Stimulated activated CD4-positive, alpha-beta T cell treated with anti-CD3 and anti-CD28 coated beads, Interleukin-12 subunit alpha, Interleukin-12 subunit beta, amount 100 ng/mL, for 24 hours (primary cell): ENCODE results near the gene ALDH3A1.

ENCODE experiments used
- DNase-seq, 2 experiments: peaks; one replicate each; pipeline ENCODE4 v3.0.0-alpha.2; 2020; ENCODE audit warnings: low read depth in 2 of 2

Gene ALDH3A1

DNA sequence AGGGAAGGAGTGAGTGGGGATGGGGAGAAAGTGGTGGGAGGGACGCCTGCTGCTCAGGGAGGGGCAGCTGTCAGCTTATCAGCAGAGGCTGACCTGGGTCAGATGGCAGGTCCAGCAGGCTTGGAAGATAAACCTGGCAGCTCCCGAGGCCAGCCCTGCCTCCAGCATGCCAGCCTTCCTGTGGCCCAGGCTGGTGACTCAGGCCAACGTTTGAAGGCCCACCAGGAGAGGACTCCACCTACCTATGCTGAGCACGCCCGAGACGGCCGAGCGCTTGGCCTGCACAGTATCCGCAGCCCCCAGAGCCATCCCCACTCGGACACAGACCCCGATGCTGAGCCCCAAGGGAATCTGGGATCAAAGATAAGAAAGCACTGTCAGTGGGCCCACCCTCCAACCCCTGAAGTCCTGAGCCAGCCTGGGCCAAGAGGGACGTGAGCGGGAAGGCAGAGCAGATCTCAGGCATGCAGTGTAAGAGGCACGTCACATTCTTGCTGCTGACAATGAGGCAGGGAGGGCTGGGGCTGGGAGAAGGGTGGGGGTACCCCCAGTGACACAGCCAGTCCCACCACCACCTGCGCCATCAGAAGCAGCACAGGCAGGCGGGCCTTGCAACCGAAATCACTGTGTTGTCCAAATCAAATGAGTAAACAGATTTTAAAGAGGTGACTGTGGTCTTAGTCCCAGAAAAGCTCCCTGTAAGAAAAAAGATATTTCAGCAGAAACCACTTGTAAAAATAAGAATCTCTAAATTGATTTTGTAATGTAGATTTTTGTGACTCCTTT is 44.1 kb downstream of the ALDH3A1 start:
- no peak for DNase-seq

DNA sequence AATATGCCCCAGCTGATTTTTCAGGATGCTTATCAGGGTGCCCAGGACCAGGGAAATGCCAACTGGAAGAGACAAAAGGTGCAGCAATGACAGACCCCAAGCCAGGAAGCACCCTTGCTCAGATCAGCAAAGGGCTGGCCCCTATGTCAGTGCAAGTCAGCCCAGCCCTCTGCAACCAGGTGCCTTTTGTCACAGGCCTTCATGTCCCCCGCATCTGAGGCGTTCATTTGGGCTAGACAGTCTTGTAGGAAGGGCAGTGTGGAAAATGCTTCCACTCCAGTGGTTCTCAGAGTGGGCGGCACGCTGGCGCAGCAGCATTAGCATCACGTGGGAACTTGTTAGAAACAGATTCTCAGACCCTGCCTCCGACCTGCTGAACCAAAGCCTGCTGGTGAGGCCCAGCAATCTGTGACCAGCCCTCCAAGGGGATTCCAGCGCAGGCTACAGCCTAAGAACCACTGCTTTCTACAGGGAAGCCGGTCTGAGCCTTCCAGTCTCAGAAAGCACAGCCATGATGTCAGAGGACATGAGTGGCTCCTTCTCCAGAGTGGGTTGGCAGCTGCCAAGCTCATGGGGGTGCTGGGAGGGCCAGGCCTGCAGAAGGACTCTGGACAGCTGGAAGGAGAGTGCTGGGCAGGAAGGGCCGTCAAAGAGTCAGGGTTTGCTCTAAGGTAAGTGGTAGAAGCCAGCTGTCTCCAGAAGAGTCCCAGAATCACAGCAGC is 44.8 kb downstream of the ALDH3A1 start:
- no peak for DNase-seq

GRCh38 chr17:19702217-19702641 is 45.9 kb downstream of the ALDH3A1 start:
- DNase-seq: no peak
